H9 (cell line): Measurements from ENCODE around the gene SST. TPM values are rescaled to one million over a fixed set of nuclear protein-coding genes. Genes with fewer than 3 reads are reported as not detected.

Experiments used
- DNase-seq: peaks from one replicate; pipeline ENCODE4 v3.0.0-alpha.2; 2017
- H2AFZ ChIP-seq: one replicate; pipeline ENCODE4 v1.6.1; 2013; ENCODE audit warnings: mild to moderate bottlenecking, low read length, control low read depth, moderate library complexity
- H2AK5ac ChIP-seq: 2 replicates; pipeline ENCODE4 v1.6.1; 2013; ENCODE audit warnings: low read length, control low read depth, mixed read lengths; ENCODE audit not compliant: insufficient read length
- H2BK120ac ChIP-seq: one replicate; pipeline ENCODE4 v1.6.1; 2013; ENCODE audit warnings: low read depth, mild to moderate bottlenecking, low read length, control low read depth, inconsistent platforms; ENCODE audit not compliant: poor library complexity, severe bottlenecking
- H2BK12ac ChIP-seq: 2 replicates; pipeline ENCODE4 v1.6.1; 2013; ENCODE audit warnings: low read length, control low read depth, mixed read lengths, low read depth; ENCODE audit not compliant: insufficient read length
- H2BK15ac ChIP-seq: 2 replicates; pipeline ENCODE4 v1.6.1; 2013; ENCODE audit warnings: low read depth, low read length, control low read depth
- H2BK20ac ChIP-seq: one replicate; pipeline ENCODE4 v1.6.1; 2013; ENCODE audit warnings: low read depth, mild to moderate bottlenecking, low read length, control low read depth, inconsistent platforms; ENCODE audit not compliant: poor library complexity, severe bottlenecking
- H2BK5ac ChIP-seq: 2 replicates; pipeline ENCODE4 v1.6.1; 2013; ENCODE audit warnings: low read length, control low read depth, mixed read lengths; ENCODE audit not compliant: insufficient read length
- H3K14ac ChIP-seq: 2 replicates; pipeline ENCODE4 v1.6.1; 2013; ENCODE audit warnings: low read length, control low read depth; ENCODE audit not compliant: insufficient read depth
- H3K18ac ChIP-seq: 2 replicates; pipeline ENCODE4 v1.6.1; 2013; ENCODE audit warnings: low read depth, mild to moderate bottlenecking, mixed read lengths, low read length, control low read depth; ENCODE audit not compliant: insufficient read length
- H3K23ac ChIP-seq: 2 replicates; pipeline ENCODE4 v1.6.1; 2013; ENCODE audit warnings: low read length, control low read depth, mixed read lengths, low read depth; ENCODE audit not compliant: insufficient read length
- H3K23me2 ChIP-seq: 2 replicates; pipeline ENCODE4 v1.6.1; 2013; ENCODE audit warnings: low read depth, mild to moderate bottlenecking, mixed read lengths, low read length, control low read depth; ENCODE audit not compliant: insufficient read length, poor library complexity, severe bottlenecking
- H3K27ac ChIP-seq: 2 replicates; pipeline ENCODE4 v1.5.1; 2013; ENCODE audit warnings: low read length, control low read depth, mixed read lengths, low read depth; ENCODE audit not compliant: insufficient read length
- H3K27me3 ChIP-seq: 2 replicates; pipeline ENCODE4 v1.6.1; 2013; ENCODE audit warnings: low read length, control low read depth, inconsistent platforms; ENCODE audit not compliant: insufficient read depth
- H3K4ac ChIP-seq: 2 replicates; pipeline ENCODE4 v1.6.1; 2013; ENCODE audit warnings: low read depth, mild to moderate bottlenecking, control low read depth, inconsistent platforms, low read length, moderate library complexity
- H3K4me1 ChIP-seq: 2 replicates; pipeline ENCODE4 v1.6.1; 2013; ENCODE audit warnings: low read length, control low read depth, inconsistent platforms; ENCODE audit not compliant: insufficient read depth
- H3K4me2 ChIP-seq: 2 replicates; pipeline ENCODE4 v1.6.1; 2013; ENCODE audit warnings: low read length, control low read depth, mixed read lengths; ENCODE audit not compliant: insufficient read length, insufficient read depth
- H3K56ac ChIP-seq: 2 replicates; pipeline ENCODE4 v1.6.1; 2013; ENCODE audit warnings: low read depth, mild to moderate bottlenecking, mixed read lengths, low read length, control low read depth; ENCODE audit not compliant: insufficient read length
- H3K79me1 ChIP-seq: 2 replicates; pipeline ENCODE4 v1.6.1; 2013; ENCODE audit warnings: low read depth, mild to moderate bottlenecking, moderate library complexity, low read length, control low read depth, inconsistent platforms; ENCODE audit not compliant: insufficient read depth, poor library complexity, severe bottlenecking
- H3K79me2 ChIP-seq: 2 replicates; pipeline ENCODE4 v1.6.1; 2013; ENCODE audit warnings: low read length, control low read depth, inconsistent platforms; ENCODE audit not compliant: insufficient read depth
- H3K9ac ChIP-seq: 2 replicates; pipeline ENCODE4 v1.6.1; 2013; ENCODE audit warnings: low read length, control low read depth, mixed read lengths; ENCODE audit not compliant: insufficient read length; ENCODE audit errors: extremely low read depth
- H3K9me3 ChIP-seq: one replicate; pipeline ENCODE4 v1.6.1; 2013; ENCODE audit warnings: low read depth, low read length, inconsistent platforms; ENCODE audit not compliant: control insufficient read depth
- H3T11ph ChIP-seq: one replicate; pipeline ENCODE4 v1.6.1; 2013; ENCODE audit warnings: mild to moderate bottlenecking, low read length, control low read depth, inconsistent platforms
- H4K20me1 ChIP-seq: one replicate; pipeline ENCODE4 v1.6.1; 2013; ENCODE audit not compliant: control insufficient read depth, insufficient read length, insufficient read depth
- H4K5ac ChIP-seq: 2 replicates; pipeline ENCODE4 v1.6.1; 2013; ENCODE audit warnings: low read depth, mild to moderate bottlenecking, mixed read lengths, low read length, control low read depth; ENCODE audit not compliant: insufficient read length
- H4K8ac ChIP-seq: replicated peaks from 2 replicates; pipeline ENCODE4 v1.6.1; 2013; ENCODE audit warnings: low read length, control low read depth, mixed read lengths, low read depth; ENCODE audit not compliant: insufficient read length
- H4K91ac ChIP-seq: 2 replicates; pipeline ENCODE4 v1.6.1; 2013; ENCODE audit warnings: low read depth, mild to moderate bottlenecking, moderate library complexity, mixed read lengths, low read length, control low read depth; ENCODE audit not compliant: insufficient read length
- H3K27ac Mint-ChIP-seq, 3 experiments: 2 replicates in 2 of 3; 3 replicates in 1 of 3; pipeline ENCODE4 v1.8.0; 2020 to 2021; ENCODE audit warnings: mixed read lengths in 3 of 3, mild to moderate bottlenecking in 1 of 3, moderate library complexity in 1 of 3
- H3K27me3 Mint-ChIP-seq: 2 replicates; pipeline ENCODE4 v1.8.0; 2021; ENCODE audit warnings: low read depth, mild to moderate bottlenecking, moderate library complexity, mixed read lengths
- H3K36me3 Mint-ChIP-seq, 3 experiments: 2 replicates in 2 of 3; 3 replicates in 1 of 3; pipeline ENCODE4 v1.8.0; 2020 to 2021; ENCODE audit warnings: low read depth in 3 of 3, mixed read lengths in 3 of 3; ENCODE audit not compliant: insufficient read depth in 1 of 3
- H3K4me1 Mint-ChIP-seq, 2 experiments: 2 replicates each; pipeline ENCODE4 v1.8.0; 2020; ENCODE audit warnings: mixed read lengths in 2 of 2
- H3K4me3 Mint-ChIP-seq, 2 experiments: 2 replicates in 1 of 2; 3 replicates in 1 of 2; pipeline ENCODE4 v1.8.0; 2020 to 2021; ENCODE audit warnings: mild to moderate bottlenecking in 2 of 2, mixed read lengths in 2 of 2, moderate library complexity in 1 of 2
- H3K9me3 Mint-ChIP-seq, 2 experiments: 2 replicates in 1 of 2; 3 replicates in 1 of 2; pipeline ENCODE4 v1.8.0; 2020; ENCODE audit warnings: mild to moderate bottlenecking in 2 of 2, mixed read lengths in 2 of 2, moderate library complexity in 1 of 2
- WGBS: extraction: QIAGEN DNeasy Blood & Tissue Kit; methylation state at CpG from one replicate; pipeline ENCODE4 v1.1.7; 2013; ENCODE audit warnings: missing lambda C conversion rate, low lambda C conversion rate, mixed read lengths; ENCODE audit not compliant: insufficient read length; ENCODE audit errors: extremely low coverage; 5-methylcytosine and 5-hydroxymethylcytosine counted together
- total RNA-seq: library from RNA; stranded (reverse); gene quantifications from 2 replicates; pipeline ENCODE4 v1.2.1, GENCODE V29; 2021
- TF ChIP-seq, protein P1 (sequence below): fragments of 200-600 bp; sonication (generic); conservative IDR thresholded peaks from 3 replicates; pipeline ENCODE4 v1.8.0; 2021; ENCODE audit warnings: antibody characterized with exemption, mild to moderate bottlenecking

The SST gene
- total RNA-seq, 1 experiment from 2014 or later: not detected

DNA sequence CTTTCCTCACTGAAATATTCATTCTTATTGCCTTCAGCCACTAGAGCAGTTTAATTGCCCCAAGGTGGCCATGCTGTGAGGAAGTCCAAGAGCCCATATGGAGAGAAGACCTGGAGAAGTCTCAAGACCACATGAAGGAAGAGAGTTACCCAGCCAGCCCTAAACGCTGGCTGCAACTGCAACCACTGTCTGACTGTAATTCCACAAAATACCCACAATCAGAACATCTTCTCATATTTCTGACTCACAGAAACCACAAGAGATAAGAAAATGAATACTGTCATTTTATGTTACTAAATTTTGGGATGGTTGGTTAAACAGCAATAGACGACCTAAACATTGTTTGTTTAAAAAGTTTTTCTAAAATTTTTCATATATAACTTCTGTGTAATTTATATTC, 14.7 kb upstream of the SST start:
- Histone ChIP-seq H2BK20ac (no peak overlapping the region), H2BK5ac (no peak overlapping the region), H3K4me1 (no peaks in the 10 kb centered on the region), H3T11ph (no peak overlapping the region), H3K79me2 (no peaks in the 10 kb centered on the region), H3K14ac (no peak overlapping the region), H3K56ac (no peak overlapping the region), H2AK5ac (no peak overlapping the region), H4K20me1 (no peaks in the 10 kb centered on the region), H3K9ac (no peak overlapping the region), H3K23me2 (no peaks in the 10 kb centered on the region), H2AFZ (no peak overlapping the region), H3K4me2 (no peak overlapping the region), H2BK120ac (no peak overlapping the region), H4K8ac (no peak overlapping the region), H3K79me1 (no peaks in the 10 kb centered on the region), H4K91ac (no peak overlapping the region), H3K9me3 (peaks cover 12% of the 10 kb centered on the region), H3K27me3 (no peaks in the 10 kb centered on the region), H4K5ac (no peak overlapping the region), H2BK12ac (no peak overlapping the region), H3K18ac (no peak overlapping the region), H2BK15ac (no peak overlapping the region), H3K4ac (no peak overlapping the region), H3K27ac (no peak overlapping the region), H3K23ac (no peak overlapping the region)
- H3K4me1 Mint-ChIP-seq: no peaks in the 10 kb centered on the region; a peak in 1 of 4 replicates
- H3K27me3 Mint-ChIP-seq: no peaks in the 10 kb centered on the region
- no peak overlapping the region for H3K27ac Mint-ChIP-seq
- TF ChIP-seq, protein P1, sequence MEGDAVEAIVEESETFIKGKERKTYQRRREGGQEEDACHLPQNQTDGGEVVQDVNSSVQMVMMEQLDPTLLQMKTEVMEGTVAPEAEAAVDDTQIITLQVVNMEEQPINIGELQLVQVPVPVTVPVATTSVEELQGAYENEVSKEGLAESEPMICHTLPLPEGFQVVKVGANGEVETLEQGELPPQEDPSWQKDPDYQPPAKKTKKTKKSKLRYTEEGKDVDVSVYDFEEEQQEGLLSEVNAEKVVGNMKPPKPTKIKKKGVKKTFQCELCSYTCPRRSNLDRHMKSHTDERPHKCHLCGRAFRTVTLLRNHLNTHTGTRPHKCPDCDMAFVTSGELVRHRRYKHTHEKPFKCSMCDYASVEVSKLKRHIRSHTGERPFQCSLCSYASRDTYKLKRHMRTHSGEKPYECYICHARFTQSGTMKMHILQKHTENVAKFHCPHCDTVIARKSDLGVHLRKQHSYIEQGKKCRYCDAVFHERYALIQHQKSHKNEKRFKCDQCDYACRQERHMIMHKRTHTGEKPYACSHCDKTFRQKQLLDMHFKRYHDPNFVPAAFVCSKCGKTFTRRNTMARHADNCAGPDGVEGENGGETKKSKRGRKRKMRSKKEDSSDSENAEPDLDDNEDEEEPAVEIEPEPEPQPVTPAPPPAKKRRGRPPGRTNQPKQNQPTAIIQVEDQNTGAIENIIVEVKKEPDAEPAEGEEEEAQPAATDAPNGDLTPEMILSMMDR: no peak
- DNase-seq: no peak
- H3K9me3 Mint-ChIP-seq: peaks cover 22% of the 10 kb centered on the region in 2 experiments
- WGBS: no CpG with 5 or more reads among the region's 2 CpGs
- peaks cover 10 to 15% (median 14%) of the 10 kb centered on the region in 3 experiments; a peak in 6 of 7 replicates for H3K36me3 Mint-ChIP-seq
- H3K4me3 Mint-ChIP-seq: no peak overlapping the region
